OCI-LY1 (cell line): ENCODE measurements around the gene CPEB4.

ENCODE experiments used
- CTCF ChIP-seq: fragments of 200-600 bp; sonication (generic), shearing (Covaris generic); IDR thresholded peaks from 2 replicates; pipeline ENCODE4 v1.5.1; 2017; ENCODE audit warnings: mild to moderate bottlenecking, antibody characterized with exemption, low read length, moderate library complexity, mixed read lengths
- EZH2 ChIP-seq: fragments of 200-600 bp; sonication (generic), shearing (Covaris generic); IDR thresholded peaks from 2 replicates; pipeline ENCODE4 v1.8.0; 2017; ENCODE audit warnings: borderline replicate concordance, mixed run types, mild to moderate bottlenecking, antibody characterized with exemption, low read length, moderate library complexity, mixed read lengths

- TF ChIP-seq CTCF: no peak
- TF ChIP-seq EZH2: no peak
Observed at GRCh38 chr5:173890195-173890991, 2.2 kb downstream of the CPEB4 start.
